Left hindlimb (tissue), 1 donor: ENCODE results near the gene STXBP5.

ENCODE experiments used
- DNase-seq: peaks from one replicate; pipeline ENCODE4 v3.0.0-alpha.2; 2018

STXBP5 gene

DNA sequence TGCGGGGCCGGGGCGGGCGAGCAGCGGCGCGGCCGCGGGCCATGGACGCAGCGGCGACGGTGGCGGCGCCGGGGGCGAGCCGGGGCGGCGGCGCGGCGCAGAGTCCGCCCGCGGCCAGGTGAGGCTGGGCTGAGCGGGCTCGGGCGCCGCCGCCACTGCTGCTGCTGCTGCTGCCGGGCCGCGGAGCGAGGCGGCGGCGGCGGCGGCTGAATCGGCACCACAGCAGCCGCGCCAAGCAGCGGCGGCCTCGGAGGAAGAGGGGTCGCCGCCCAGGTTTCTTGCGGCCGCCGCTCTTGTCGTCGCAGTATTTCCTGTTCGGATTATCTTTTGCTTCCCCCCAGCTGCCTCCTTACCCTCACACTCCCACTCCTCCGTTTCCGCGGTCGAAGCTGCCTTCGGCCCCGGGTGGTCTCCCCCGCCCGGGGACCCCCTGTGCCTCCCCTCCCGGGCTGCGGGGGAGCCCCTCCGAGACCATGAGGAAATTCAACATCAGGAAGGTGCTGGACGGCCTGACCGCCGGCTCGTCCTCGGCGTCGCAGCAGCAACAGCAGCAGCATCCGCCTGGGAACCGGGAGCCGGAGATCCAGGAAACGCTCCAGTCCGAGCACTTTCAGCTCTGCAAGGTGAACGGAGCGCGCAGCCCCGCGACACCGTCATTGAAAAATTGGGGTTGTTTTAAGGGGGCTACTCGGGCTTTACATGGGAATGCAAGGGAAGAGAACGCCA lies at the start of gene STXBP5:
TSS of gene STXBP5 (plus strand) at position 358 of the 726 bp plus-strand sequence. CDS start at position 474, 116 bp downstream.
- peak; percentile 63 for DNase-seq

DNA sequence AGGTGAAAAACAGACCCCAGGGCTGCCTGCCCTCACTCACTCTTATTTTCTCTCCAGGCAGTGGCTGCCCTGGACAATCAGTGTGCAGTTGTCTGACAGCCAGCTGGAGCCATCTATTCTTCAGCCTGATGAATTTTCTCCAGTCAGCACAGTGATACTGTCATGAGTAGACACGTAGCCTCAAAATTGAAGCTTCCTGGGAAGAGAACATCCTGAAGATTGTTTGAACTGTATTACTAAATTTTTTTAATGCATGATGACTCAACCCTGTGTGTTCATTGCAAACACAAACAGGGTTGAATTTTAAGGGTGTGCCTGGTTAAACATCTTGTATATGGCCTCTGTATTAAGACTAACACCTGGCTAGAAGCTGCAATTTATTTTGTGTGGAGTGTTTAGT lies 49.8 kb upstream of the STXBP5 start:
- DNase-seq: no peak

DNA sequence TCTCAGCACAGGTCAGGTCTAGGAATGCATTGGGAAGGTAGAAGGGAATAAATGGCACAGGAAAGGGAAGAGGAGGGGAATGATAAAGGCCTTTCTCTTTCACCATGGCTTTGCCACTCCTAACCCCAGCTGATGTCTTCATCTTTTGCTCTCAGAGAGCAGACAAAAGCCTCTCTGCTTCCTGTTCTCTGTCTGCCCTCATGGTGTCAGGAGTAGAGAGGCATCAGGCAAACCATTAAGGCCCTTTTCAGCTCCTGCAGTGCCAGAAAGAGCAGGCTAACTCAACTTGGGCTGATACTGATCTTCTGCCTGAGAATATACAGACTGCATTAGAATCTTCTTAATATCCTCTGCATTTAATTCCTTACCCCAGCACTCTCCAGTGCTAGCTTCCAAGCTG lies 48.0 kb upstream of the STXBP5 start:
- no peak for DNase-seq

DNA sequence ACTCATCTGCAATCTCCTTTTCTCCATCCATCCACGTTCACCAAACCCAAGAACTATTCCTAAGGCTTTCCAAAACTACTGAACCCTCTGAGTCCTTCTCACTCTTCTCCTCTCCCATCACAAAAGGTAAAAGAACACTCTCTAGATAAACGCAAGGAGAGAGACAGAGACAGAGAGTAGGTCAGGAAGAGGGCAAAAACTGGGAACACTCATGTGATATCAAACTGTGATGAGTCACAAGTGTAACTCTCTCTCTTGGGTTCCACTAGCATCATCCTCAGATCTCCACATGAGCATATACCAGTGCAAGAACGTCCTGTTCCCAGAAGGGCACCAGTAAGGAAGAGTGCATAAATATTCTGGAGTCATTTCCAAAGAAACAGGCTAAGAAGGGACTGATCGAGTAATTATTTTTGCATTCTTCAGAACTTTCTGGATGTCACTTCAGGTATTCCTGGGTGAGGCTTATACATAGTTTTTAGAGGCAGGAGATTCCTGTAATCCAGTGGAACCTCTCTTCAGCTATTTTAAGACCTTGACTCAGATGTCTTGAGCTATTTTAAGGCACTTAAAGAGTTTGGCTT lies 47.3 kb upstream of the STXBP5 start:
- no peak for DNase-seq

DNA sequence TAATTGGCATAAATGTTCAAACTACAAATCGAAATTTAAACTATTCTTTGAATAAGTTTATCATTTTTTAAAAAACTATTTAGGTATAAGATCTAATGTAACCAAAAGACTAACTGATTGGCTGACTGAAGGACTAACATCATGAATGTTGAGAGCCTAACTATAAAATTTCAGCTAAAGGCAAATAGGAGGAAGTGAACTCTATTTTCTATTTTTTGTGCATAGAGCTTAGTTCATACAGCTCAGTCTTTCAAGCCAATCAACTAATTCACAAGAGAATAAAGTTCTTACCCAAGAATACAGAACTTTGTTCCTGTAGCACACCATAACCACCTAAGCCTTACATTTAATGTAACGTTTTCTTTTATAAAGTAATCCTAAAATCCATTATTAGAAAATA lies 46.3 kb upstream of the STXBP5 start:
- DNase-seq: no peak

DNA sequence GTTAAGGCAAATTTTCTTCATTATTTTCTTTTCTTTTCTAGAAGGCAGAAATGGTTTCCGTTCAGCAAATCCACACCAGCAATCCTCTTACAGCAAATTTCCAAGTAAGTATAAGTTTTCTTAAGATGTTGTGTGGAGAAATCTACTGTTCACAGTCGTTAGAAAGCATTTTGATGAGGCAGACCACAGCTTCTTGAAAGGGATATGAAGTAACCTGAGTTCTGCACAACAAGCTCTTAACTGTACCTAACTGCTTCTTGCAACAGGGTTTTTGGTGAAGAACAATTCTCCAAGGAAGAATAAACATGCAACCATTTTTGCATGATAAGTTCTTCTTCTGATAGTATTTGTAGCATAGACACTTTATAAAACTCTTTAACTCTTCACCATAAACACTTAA lies 45.3 kb upstream of the STXBP5 start:
- DNase-seq: no peak

DNA sequence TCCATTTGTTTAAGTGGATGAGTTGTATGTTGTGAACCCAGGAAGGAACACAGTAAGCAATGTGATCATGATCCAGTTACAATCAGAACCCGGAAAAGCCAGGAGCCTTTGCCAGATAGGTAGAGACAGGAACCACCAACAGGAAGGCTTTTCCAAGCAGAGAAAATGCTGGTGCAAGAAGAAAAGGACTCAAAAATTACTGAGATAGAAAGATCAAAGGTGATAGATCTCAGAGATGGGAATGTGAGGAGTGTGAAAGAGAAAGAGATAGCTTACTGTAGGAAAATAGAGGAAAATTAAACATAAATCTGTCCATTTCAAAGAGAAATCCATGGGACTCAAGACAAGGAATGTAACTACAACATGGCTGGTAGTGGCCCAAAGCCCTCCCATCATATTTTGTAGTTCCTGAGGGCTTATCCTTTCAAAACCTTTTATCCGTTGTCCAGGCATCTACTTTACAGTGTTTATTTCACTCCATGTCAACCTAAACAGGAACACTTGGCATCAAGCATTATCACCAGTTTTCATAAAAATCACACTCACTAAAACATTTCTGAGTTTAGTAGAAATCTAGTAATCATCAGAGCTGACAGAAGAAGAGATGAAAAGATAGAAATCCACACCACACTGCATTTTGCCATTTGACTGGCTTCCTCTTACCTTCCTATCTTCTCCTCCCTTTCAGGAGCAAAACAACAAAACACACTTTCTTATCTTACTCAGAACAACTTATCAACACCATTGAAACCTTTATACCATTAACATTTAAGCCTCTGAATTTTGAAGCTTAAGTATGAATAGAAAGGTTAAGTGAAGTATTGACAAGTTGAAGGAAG lies 44.5 kb upstream of the STXBP5 start:
- DNase-seq: no peak

DNA sequence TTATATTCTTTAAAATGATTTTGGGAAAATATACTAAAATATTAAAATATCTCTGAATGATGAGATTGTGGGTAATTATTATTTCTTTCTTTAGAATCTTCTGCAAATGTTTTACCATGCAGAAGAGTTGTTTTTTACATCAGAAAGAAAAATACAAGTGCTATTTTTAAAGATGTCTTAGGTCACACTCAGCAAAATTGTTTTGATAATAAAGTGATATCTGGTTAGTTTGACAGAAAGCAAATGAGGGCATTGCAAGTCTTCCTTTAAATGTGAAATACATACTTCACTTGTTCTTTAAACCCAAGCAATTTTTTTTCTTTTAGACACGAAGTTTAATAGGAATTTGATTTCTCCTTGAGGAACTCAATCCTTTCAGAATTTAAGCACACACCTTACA lies 43.6 kb upstream of the STXBP5 start:
- DNase-seq: no peak

DNA sequence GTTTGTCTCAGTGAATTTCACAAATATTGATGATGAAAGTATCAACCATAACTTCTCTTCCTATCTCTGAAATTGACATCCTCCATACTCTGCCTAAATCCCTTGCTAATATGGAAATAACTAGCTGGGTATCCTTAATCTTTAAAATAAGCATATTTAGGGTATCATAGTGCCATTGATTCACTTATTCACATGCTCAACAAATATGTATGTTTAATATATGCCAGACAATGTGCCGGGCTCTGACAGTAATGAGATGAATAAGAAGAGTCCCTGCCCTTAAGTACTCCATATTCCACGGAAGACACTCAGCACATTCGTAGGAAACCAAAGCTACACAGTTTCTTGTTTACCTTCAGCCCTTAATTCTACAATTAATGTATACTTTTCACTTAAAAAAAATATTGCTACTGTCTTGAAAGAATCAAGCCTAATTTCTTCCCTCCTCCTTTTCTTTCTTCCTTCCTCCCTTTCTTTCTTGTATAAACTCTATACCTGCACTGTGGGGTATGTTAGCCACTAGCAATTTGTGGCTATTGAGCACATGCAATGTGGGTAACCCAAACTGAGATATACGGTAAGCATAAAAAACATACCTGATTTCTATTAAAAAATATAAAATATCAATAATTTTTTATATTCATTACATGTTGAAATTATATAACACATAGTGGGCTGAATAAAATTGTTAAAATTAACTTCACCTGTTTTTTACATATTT lies 42.8 kb upstream of the STXBP5 start:
- no peak for DNase-seq

DNA sequence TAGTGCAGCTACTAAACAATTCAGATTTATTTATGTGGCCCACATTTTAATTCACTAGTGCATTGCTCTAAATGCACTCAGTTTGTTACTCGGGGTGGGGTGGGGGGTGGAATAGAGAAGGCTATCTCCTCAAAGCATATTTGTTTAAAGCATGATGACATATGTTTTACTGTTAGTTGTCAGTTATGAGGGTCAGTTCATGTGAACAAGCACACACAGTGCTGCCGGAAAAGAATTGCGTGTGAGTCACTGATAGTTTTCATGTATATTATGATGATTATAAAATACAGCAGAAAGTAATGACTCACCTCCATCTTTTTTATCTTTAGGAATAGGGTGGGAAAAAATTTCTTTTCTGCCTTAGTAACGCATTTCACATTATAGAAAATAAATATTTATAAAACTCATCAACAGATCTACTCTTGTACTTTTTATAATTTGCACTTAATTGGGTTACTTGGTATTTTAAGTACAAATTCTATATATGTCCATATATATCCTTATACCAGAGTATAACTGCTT lies 42.2 kb upstream of the STXBP5 start:
- DNase-seq: no peak

DNA sequence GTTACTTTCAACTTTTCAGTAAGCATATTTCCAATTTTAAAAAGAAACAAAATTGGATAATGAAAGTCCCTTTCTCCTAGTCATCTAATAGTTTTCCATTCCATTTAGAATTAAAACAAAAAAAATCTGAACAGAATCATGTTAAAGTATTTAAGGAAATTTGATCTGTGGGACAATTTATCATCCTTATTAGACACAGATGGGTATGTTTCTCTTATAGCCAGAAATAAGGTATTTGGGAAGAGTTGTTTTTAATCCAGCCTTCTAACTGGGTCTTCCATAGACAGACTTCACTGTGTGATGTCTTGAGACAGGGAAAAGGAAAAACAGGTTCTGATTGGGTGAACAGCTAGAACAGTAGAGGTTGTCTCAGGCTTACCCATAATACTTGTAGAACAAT lies 39.5 kb upstream of the STXBP5 start:
- no peak for DNase-seq

DNA sequence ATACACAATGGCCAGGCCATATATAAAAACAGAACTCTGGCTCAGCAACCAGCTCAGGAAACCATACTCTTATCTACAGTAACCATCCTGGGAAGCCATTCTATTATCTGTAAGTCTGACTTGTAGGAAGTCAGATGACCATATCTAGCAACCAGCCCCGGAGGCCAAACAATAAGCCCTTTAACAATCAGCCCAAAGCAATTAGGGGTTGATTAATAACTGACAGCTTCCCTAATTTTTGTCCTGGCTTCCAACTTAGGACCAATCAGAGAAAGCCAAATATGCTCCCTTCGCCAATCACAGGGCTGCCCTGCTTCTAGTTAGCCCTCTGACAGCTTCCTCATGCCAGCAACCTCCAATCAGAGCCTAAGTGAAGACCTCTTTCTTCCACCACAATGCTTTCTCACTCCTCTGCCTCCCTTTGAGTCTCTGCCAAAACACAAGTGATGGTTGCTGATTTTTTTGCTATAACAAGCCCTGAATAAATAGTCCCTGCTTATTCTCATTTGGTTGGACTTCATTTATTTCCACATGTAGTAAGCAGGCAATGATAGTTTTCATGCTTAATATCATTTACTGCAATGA lies 37.8 kb upstream of the STXBP5 start:
- DNase-seq: no peak

DNA sequence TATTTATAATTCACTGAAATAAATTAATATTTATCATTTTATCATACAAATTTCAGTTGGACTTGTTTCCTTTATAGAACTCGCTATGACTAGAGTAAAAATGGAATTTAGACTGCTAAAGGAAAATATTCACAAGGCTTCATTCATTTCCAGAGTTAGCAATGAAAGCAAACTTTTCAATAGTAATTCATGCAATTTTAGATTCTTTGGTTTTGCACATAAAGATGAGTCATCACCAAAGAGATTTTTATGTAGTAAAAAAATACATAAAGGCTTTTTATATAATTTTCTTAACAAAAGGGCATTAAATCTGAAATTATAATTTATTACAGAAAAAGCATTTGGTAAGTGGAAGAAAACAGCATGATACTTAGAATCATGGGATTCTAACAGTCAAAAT lies 37.2 kb upstream of the STXBP5 start:
- DNase-seq: no peak

DNA sequence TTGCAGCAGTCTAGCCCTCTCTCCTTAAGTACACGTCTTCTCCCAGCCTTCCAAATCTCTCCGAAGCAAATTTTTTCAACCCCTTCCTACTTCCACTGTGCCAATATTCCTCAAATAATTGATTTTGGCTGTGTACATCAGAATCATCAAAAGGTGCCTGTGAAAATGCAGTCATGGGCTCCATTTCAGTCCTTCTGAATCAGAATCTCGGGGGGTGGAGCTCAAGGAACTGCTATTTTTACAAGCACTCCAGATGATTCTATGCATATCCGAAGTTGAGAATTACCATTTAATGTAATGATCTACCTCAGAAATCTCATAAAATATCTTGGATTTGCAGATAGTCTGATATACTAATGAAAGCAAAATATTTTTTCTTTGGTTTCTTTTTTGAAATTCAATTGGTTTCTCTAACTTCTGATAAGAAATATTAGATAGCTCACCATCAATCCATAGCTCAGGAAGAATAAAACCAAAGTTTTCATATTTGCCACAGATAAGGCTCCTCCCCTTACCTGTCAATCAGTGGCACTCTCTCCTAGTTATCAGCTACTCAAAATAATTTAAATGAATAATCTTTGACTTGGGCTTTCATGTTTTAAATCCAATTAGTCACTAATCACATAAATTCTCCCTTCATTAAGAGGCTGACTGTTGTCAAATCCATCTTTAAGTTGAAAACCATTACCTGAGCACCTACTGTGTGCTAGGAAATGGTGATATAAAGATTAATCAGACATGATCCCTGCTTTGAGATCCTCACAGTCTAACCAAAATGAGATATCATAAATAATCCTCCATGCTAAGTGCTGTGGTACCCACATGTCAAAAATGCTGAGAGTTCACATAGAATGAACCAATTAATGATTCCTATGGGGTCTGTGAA lies 36.4 kb upstream of the STXBP5 start:
- DNase-seq: no peak

DNA sequence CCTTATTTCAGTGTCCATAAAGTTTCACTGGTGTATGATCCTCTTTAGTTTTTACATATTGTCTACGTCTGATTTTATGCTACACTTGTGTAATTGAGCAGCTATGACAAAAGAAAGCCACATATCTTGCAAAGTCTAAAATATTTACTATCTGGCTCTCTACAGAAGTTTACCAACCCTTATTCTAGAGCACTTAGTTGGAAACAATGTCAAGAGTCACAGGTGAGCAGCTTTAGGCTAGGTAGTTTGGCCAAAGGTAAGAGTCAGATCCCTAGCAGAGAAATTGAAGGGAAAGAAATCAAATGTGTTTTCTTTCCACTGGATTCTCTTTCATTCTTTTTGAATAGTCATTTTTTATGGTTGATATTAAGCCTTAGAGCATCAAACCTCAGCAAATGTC lies 34.7 kb upstream of the STXBP5 start:
- no peak for DNase-seq

DNA sequence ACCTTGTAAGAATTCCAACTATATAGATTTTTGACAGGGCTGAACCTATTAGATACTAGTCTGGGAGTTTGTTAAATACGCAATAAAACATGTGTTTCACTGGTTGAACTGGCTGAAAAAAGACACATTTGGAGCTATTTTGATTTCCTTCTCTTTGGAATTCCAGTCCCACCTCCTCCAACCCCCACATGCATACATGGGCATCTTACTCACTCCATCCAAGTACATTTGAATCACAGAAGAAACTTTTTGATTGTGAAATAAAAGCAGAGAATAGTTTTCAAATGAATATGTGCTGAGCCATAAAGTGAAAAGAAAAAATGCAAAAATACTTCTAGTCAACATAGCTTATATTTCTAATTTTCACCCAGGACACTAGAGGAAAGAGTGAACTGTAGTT lies 33.9 kb upstream of the STXBP5 start:
- DNase-seq: no peak

DNA sequence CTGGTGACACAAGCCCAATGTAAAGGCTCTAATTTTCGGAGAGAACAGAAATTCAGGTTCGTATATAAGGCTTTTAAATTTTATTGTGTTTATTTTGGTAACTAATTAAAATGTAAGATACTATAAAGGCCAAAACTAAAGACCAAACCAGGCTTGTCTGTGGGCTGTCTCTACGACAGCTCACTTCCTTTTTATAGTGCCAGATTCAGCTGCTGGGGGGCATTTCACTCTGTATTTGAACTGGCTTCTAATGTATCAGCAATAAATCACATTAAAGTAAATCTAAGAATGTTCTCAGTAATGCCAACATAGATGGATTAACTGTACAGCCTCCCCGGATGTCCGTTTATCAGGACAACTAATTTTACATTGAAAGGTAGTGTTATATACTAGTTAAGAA lies 31.1 kb upstream of the STXBP5 start:
- no peak for DNase-seq

DNA sequence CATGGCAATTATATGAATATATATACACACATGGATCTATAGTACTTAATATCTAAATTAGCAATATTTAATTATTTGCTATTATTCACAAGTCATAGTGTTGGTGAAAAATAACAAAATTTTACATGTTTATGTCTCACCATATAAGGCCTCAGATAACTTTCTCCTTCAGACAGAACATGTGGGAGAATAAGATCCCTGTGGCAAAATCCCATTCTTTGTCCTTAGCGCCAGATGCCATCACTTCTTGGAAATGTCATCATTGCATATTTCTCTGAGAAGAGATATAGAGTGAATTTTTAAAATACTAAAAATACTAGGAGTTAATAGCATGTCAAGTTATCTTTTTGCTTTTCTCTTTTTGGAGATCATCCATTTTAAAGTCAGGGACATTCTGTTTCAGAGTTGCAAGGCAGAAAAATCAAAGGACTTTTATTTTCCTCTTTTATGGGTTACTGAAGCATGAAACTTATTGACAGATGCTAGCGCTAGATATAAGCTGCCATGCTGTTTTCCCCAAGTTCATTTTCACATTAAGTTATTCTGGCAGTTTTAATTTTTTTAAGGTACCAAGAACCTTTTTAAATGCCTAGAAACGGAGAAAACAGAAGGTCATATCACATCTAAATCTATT lies 30.4 kb upstream of the STXBP5 start:
- no peak for DNase-seq

DNA sequence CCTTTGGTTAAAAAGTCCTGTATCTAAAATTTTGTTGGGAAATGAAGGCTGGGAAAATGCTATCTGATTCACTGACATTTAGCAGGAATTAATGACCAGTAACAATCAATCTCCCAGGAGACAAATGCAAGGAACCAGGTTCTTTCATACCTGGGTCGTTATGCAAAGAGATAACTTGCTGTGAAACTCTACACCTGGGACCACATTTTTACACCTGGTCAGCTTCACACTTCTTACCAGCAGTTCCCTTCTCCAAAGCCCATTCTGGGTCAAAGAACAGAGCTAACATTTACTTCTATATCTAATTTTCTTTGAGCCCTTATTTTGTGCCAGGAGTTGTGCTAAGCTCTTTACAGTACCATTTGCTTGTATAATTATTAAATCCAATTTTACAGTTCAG lies 27.4 kb upstream of the STXBP5 start:
- DNase-seq: no peak

DNA sequence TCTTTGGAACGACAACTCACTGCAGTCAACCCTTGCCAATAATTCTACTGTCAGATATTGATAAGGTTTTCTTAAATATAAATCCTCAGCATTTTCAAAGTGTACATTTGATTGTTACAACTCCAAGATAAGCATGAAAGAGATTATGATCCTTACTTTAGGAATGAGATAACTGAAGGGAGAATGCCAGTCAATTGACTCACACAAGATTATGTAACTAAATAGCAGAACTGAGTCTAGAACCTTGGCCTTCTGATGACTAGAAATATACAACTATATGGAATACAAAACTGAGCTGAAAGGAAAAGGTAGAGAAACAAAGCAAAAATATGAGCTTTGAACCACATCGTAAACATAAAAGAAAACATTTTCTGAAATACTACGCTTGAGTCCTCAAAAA lies 26.9 kb upstream of the STXBP5 start:
- DNase-seq: no peak

DNA sequence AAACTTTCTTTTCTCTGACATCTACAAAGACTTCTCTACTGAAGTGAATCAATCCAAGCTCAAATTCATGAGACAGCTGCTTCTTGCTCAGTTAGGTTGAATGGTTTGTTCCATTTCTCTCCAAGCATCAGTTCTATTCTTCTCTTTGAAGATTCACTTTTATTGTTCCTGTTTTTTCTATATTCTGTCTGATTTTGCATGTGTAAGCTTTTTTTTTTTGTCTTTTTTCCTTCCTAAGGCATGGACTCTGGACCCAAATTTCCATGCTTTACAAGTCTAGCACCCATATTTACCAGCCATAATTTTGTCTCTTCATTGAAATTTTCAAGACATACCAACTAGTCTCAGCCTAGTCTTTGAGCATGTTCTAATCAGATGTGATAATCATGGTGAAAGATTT lies 25.9 kb upstream of the STXBP5 start:
- no peak for DNase-seq
